GM13977 (cell line): ENCODE measurements around the gene PCNX4.

Source experiments
- DNase-seq: peaks from one replicate; pipeline ENCODE4 v3.0.0; 2012; ENCODE audit warnings: low spot score
- in situ Hi-C: fragments of 300-500 bp; cut with MboI; formaldehyde crosslinking; loops from one replicate; pipeline ENCODE4 v1.12.0; 2022; ENCODE audit warnings: low sequenced_read_pairs, low pct_unique_long_range_greater_than_20kb, mixed read lengths, inconsistent platforms; ENCODE audit not compliant: unreplicated experiment
- TF ChIP-seq, protein P1 (sequence below): IDR thresholded peaks from 2 replicates; pipeline ENCODE4 v1.5.1; 2012; ENCODE audit warnings: mild to moderate bottlenecking, control low read depth; ENCODE audit not compliant: insufficient read depth; ENCODE audit errors: extremely low read depth, missing control alignments

PCNX4 gene

DNA sequence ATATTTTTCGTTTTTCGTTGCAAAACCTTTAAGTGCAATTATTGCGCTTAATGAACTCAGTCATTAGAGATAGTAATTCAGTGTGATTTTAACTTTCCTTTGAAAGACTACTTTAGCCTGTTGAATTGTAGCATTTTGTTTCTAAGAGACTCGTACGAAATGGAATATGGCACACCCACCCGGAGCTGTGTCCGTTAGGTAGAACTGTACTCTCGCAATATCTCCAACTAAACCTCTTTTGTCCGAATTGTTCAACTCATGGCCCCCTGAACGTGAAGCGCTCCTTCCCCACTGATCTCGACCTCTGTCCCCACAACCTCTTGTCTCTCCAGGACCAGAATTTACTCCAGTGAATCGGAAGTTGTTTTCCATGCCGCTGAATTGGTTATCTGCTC is 800 bp downstream of the PCNX4 start:
- peak; percentile 33 for DNase-seq
- TF ChIP-seq, protein P1, sequence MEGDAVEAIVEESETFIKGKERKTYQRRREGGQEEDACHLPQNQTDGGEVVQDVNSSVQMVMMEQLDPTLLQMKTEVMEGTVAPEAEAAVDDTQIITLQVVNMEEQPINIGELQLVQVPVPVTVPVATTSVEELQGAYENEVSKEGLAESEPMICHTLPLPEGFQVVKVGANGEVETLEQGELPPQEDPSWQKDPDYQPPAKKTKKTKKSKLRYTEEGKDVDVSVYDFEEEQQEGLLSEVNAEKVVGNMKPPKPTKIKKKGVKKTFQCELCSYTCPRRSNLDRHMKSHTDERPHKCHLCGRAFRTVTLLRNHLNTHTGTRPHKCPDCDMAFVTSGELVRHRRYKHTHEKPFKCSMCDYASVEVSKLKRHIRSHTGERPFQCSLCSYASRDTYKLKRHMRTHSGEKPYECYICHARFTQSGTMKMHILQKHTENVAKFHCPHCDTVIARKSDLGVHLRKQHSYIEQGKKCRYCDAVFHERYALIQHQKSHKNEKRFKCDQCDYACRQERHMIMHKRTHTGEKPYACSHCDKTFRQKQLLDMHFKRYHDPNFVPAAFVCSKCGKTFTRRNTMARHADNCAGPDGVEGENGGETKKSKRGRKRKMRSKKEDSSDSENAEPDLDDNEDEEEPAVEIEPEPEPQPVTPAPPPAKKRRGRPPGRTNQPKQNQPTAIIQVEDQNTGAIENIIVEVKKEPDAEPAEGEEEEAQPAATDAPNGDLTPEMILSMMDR: no peak
- in situ Hi-C loops: no loop called here

DNA sequence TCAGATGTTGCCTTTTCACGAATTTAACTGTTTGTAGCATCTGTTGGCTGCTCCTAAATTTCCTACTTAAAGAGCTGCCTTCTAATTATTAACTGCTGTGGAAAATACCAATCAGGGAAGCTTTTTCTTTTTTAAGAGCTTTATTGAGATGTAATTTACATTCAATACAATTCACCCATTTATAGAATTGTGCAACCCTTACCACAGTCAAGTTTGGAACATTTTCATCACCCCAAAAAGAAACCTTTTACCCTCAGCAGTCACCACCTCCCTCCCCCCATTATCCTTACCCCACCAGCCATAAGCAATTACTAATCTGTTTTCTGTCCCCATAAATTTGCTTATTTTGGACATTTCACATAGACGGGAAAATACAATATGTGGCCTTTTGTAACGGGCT is 1.4 kb downstream of the PCNX4 start:
- in situ Hi-C loops: no loop called here
- no peak for DNase-seq
- TF ChIP-seq, protein P1: no peak

GRCh38 chr14:60093606-60094005 is 1.9 kb downstream of the PCNX4 start:
- no peak for DNase-seq
- TF ChIP-seq, protein P1: no peak
- in situ Hi-C loops: no loop called here

DNA sequence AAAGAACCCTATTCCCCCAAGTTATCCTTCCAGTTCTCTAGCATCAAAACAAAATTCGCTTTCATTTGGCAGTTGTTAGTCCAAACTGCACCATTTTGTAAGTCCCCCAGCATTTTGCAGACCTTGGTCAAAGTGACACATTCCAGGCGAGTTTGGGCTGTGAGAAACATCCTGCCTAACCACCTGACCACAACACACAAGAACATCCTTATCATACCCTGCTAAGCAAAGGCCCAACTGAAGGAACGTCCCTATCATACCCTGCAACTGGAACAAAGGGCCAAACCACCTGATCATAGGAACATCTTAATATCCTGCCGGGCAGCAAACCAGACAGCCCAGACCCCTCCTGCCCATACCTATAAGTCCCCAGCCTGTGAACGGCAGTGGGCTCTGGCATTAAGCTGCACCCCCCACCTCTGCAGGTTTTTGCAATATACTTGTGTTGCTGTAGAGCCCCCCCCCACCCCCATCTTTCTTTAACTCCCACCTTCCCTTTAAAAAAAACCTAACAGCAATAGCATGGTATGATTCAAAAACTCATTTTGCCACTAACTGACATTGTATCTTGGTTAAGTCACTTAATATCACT is 2.7 kb downstream of the PCNX4 start:
- in situ Hi-C loops: no loop called here
- DNase-seq: no peak
- TF ChIP-seq, protein P1: no peak

DNA sequence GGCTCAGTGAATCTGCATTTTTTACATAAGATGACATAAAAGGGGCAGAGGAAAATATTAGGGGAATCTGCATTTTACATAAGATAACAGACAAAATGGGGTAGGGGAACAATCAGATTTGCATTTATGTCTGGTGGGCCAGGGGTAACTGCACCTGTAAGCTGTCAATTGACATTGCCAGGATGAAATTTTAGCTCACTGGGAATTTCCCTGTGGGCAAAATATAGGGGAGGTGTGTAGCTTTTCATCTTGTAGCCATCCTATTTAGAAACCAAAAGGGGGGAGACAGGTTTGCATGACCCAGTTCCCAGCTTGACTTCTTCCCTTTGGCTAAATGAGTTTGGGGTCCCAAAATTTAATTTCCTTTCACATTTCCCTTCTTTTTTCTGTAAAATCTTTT is 3.5 kb downstream of the PCNX4 start:
- no peak for DNase-seq
- TF ChIP-seq, protein P1: no peak
- in situ Hi-C loops: no loop called here

DNA sequence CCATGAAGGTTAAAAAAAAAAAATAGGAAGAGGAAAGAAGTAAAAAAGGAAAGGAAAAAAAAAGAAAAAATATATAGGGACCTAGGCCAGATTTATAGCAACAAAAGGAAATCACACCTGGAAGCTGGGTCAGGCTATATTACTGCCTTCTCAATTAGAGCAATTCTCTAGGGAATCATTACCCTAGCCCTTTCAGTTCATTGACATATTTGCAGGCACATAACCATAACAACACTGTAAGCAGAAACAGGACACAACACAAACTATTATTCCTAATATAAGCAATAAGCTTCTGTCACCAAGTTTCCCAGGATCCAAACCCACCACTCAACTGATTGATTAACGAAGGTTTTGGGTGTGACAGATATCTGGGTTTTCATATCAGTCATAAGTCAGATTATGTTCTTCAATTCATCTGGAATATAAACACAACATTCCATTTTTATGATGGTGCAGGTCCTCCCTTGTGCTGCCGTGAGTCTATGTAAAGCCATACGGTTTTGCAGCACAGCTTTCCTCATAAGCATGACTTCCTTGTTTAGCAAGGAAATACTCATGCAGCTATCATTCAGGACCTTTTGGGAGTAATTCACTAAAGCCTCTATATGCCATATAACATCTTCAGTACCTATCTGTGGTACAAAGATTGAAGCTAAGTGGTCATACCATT is 4.2 kb downstream of the PCNX4 start:
- in situ Hi-C loops: no loop called here
- DNase-seq: no peak
- TF ChIP-seq, protein P1: no peak
